IMR-90 (cell line): Measurements from ENCODE around the gene SENP2. TPM values are rescaled to one million over a fixed set of nuclear protein-coding genes. Genes with fewer than 3 reads are reported as not detected.

Source experiments
- ATAC-seq: fragments of 200-7000 bp; cut with Tn5 transposase; 2 replicates; pipeline ENCODE4 v1.9.1; 2020; ENCODE audit warnings: low read depth, mild to moderate bottlenecking, moderate library complexity
- BruUV-seq: library from RNA; stranded (reverse); fragments of 400-500 nt; replicated peaks from 2 replicates; lab custom pipeline; 2021; lab: Mats Ljungman, UMichigan
- CTCF ChIA-PET: fragments of 300-600 bp; formaldehyde crosslinking; extraction: SDS; loops from one replicate; lab custom pipeline; 2021; ENCODE audit warnings: antibody characterized with exemption; lab: Yijun Ruan, JAX
- POLR2A ChIA-PET: fragments of 300-600 bp; sonication (Branson Sonifier 250); formaldehyde crosslinking; loops from one replicate; lab custom pipeline; 2022; ENCODE audit warnings: antibody characterized with exemption; ENCODE audit not compliant: unreplicated experiment; lab: Charles Lee
- DNase-seq: peaks from one replicate; pipeline ENCODE4 v3.0.0; 2013
- H2AFZ ChIP-seq: replicated peaks from 2 replicates; pipeline ENCODE3; 2013; ENCODE audit warnings: low read length, mild to moderate bottlenecking; ENCODE audit not compliant: poor library complexity
- H2AK5ac ChIP-seq: 2 replicates; pipeline ENCODE4 v1.6.1; 2013; ENCODE audit warnings: low read depth, low read length, inconsistent platforms
- H2AK9ac ChIP-seq: replicated peaks from 2 replicates; pipeline ENCODE3; 2013; ENCODE audit warnings: mild to moderate bottlenecking, low read depth, low read length, moderate library complexity; ENCODE audit not compliant: poor library complexity
- H2BK120ac ChIP-seq: 2 replicates; pipeline ENCODE4 v1.6.1; 2013; ENCODE audit warnings: low read depth, low read length, inconsistent platforms
- H2BK15ac ChIP-seq: 3 replicates; pipeline ENCODE4 v1.6.1; 2013; ENCODE audit warnings: low read depth, low read length, inconsistent platforms
- H2BK20ac ChIP-seq: 2 replicates; pipeline ENCODE4 v1.6.1; 2013; ENCODE audit warnings: low read depth, mild to moderate bottlenecking, inconsistent platforms, low read length, moderate library complexity
- H2BK5ac ChIP-seq: 2 replicates; pipeline ENCODE4 v1.6.1; 2013; ENCODE audit warnings: mild to moderate bottlenecking, low read depth, low read length, inconsistent platforms; ENCODE audit not compliant: poor library complexity, severe bottlenecking
- H3K14ac ChIP-seq: replicated peaks from 2 replicates; pipeline ENCODE4 v1.6.1; 2013; ENCODE audit warnings: low read depth, low read length, inconsistent platforms
- H3K18ac ChIP-seq: 2 replicates; pipeline ENCODE4 v1.6.1; 2013; ENCODE audit warnings: low read depth, low read length, control low read depth
- H3K23ac ChIP-seq: 2 replicates; pipeline ENCODE4 v1.6.1; 2013; ENCODE audit warnings: low read depth, low read length, inconsistent platforms
- H3K27ac ChIP-seq: 2 replicates; pipeline ENCODE4 v1.5.1; 2013; ENCODE audit warnings: mild to moderate bottlenecking, control low read depth, low read length; ENCODE audit not compliant: insufficient read depth
- H3K27me3 ChIP-seq: 2 replicates; pipeline ENCODE4 v1.6.1; 2013; ENCODE audit warnings: low read length; ENCODE audit not compliant: control insufficient read depth, insufficient read depth
- H3K36me3 ChIP-seq: 2 replicates; pipeline ENCODE4 v1.6.1; 2013; ENCODE audit warnings: low read length, mixed read lengths; ENCODE audit not compliant: control insufficient read depth, insufficient read depth
- H3K4ac ChIP-seq: 2 replicates; pipeline ENCODE4 v1.6.1; 2013; ENCODE audit warnings: low read depth, low read length, inconsistent platforms
- H3K4me1 ChIP-seq: 2 replicates; pipeline ENCODE4 v1.6.1; 2013; ENCODE audit warnings: low read length, mixed read lengths; ENCODE audit not compliant: control insufficient read depth, insufficient read depth
- H3K4me2 ChIP-seq: 2 replicates; pipeline ENCODE4 v1.6.1; 2013; ENCODE audit warnings: low read depth, mild to moderate bottlenecking, control low read depth, low read length, moderate library complexity
- H3K4me3 ChIP-seq: 2 replicates; pipeline ENCODE4 v1.5.1; 2013; ENCODE audit warnings: low read depth, mild to moderate bottlenecking, control low read depth, low read length, moderate library complexity; ENCODE audit not compliant: insufficient read depth
- H3K56ac ChIP-seq: 2 replicates; pipeline ENCODE4 v1.6.1; 2013; ENCODE audit warnings: low read length, inconsistent platforms; ENCODE audit not compliant: insufficient read depth; ENCODE audit errors: extremely low read depth
- H3K79me1 ChIP-seq, 2 experiments: 2 replicates each; pipeline ENCODE4 v1.6.1; 2013; ENCODE audit warnings: low read length in 2 of 2, inconsistent platforms in 1 of 2, low read depth in 1 of 2
- H3K9ac ChIP-seq: 2 replicates; pipeline ENCODE4 v1.6.1; 2013; ENCODE audit warnings: low read depth, low read length, control low read depth
- H3K9me1 ChIP-seq: 2 replicates; pipeline ENCODE4 v1.6.1; 2013; ENCODE audit warnings: low read length, inconsistent platforms; ENCODE audit not compliant: insufficient read depth
- H3K9me3 ChIP-seq: 2 replicates; pipeline ENCODE4 v1.6.1; 2013; ENCODE audit warnings: low read length; ENCODE audit not compliant: control insufficient read depth, insufficient read depth
- H4K20me1 ChIP-seq: 2 replicates; pipeline ENCODE4 v1.6.1; 2013; ENCODE audit warnings: low read length, inconsistent platforms; ENCODE audit not compliant: insufficient read depth
- H4K5ac ChIP-seq: 2 replicates; pipeline ENCODE4 v1.6.1; 2013; ENCODE audit warnings: mild to moderate bottlenecking, low read depth, low read length, control low read depth
- H4K8ac ChIP-seq, 2 experiments: 2 replicates each; pipeline ENCODE4 v1.6.1; 2013; ENCODE audit warnings: low read depth in 2 of 2, low read length in 2 of 2, control low read depth in 1 of 2, inconsistent platforms in 1 of 2
- H4K91ac ChIP-seq: 2 replicates; pipeline ENCODE4 v1.6.1; 2013; ENCODE audit warnings: low read depth, low read length, inconsistent platforms; ENCODE audit not compliant: insufficient read depth
- BHLHE40 ChIP-seq: fragments of 150-350 bp; IDR thresholded peaks from 2 replicates; pipeline ENCODE4 v1.6.1; 2016; ENCODE audit warnings: mild to moderate bottlenecking, low read depth, low read length
- CEBPB ChIP-seq: IDR thresholded peaks from 2 replicates; pipeline ENCODE4 v1.6.1; 2012; ENCODE audit warnings: low read depth, low read length, improper control_type of control experiment
- CTCF ChIP-seq: conservative IDR thresholded peaks from 2 replicates; pipeline ENCODE4 v1.5.1; 2012; ENCODE audit warnings: mild to moderate bottlenecking, low read depth, low read length, improper control_type of control experiment
- ELK1 ChIP-seq: fragments of 150-350 bp; IDR thresholded peaks from 2 replicates; pipeline ENCODE4 v1.6.1; 2016; ENCODE audit warnings: low read depth, mild to moderate bottlenecking, low read length, moderate library complexity, borderline replicate concordance
- MAFK ChIP-seq: IDR thresholded peaks from 2 replicates; pipeline ENCODE4 v1.6.1; 2012; ENCODE audit warnings: low read depth, low read length, improper control_type of control experiment
- MXI1 ChIP-seq: IDR thresholded peaks from 2 replicates; pipeline ENCODE4 v1.6.1; 2012; ENCODE audit warnings: low read depth, mild to moderate bottlenecking, low read length, moderate library complexity, borderline replicate concordance
- NFE2L2 ChIP-seq: fragments of 150-350 bp; IDR thresholded peaks from 2 replicates; pipeline ENCODE4 v1.6.1; 2016; ENCODE audit warnings: low read depth, mild to moderate bottlenecking, low read length
- POLR2A ChIP-seq: IDR thresholded peaks from 2 replicates; pipeline ENCODE4 v1.6.1; 2012; ENCODE audit warnings: mild to moderate bottlenecking, low read depth, low read length
- RAD21 ChIP-seq: IDR thresholded peaks from 2 replicates; pipeline ENCODE4 v1.6.1; 2012; ENCODE audit warnings: low read length, improper control_type of control experiment
- RCOR1 ChIP-seq: IDR thresholded peaks from 2 replicates; pipeline ENCODE4 v1.6.1; 2012; ENCODE audit warnings: mild to moderate bottlenecking, low read length, improper control_type of control experiment; ENCODE audit not compliant: insufficient replicate concordance
- RFX5 ChIP-seq: IDR thresholded peaks from 2 replicates; pipeline ENCODE4 v1.8.0; 2012; ENCODE audit warnings: low read depth, mild to moderate bottlenecking, low read length, moderate library complexity
- WGBS, 2 experiments: methylation state at CpG; one replicate each; pipeline versions ENCODE4 v1.1.5 to v1.1.7; 2013; ENCODE audit warnings: missing lambda C conversion rate in 2 of 2; ENCODE audit not compliant: insufficient read length in 1 of 2; ENCODE audit errors: extremely low coverage in 2 of 2; 5-methylcytosine and 5-hydroxymethylcytosine counted together
- dilution Hi-C: fragments of 300-500 bp; cut with HindIII; formaldehyde crosslinking; loops from one replicate; pipeline ENCODE4 v1.14.3; 2018; ENCODE audit warnings: low sequenced_read_pairs; ENCODE audit not compliant: unreplicated experiment
- in situ Hi-C: fragments of 300-500 bp; cut with MboI; formaldehyde crosslinking; loops from 3 replicates; pipeline ENCODE4 v1.14.3; 2019; ENCODE audit warnings: low sequenced_read_pairs, inconsistent platforms, mixed read lengths
- intact Hi-C: fragments of 100-400 bp; cut with micrococcal nuclease; formaldehyde crosslinking; loops from 2 replicates; pipeline ENCODE4 v1.10.0; 2022
- polyA plus RNA-seq, 3 experiments: library from polyadenylated mRNA; depleted of rRNA; stranded (reverse); fragments of >200 nt; gene quantifications; 2 replicates each; pipeline ENCODE4 v1.2.3, GENCODE V29; 2012; ENCODE audit warnings: low replicate concordance in 1 of 3
- total RNA-seq: library from RNA; depleted of rRNA; stranded (reverse); fragments of >200 nt; gene quantifications from 2 replicates; pipeline ENCODE4 v1.2.3, GENCODE V29; 2012

The SENP2 gene
- total and polyA plus RNA-seq, 2 of the 4 experiments (the other 2 are of a cell fraction) = 9.4 to 15.2 TPM

GRCh38 chr3:185623939-185624665, 38.0 kb downstream of the SENP2 start (continued):
- no peak for TF ChIP-seq CTCF

- Histone ChIP-seq H2BK20ac (no peak overlapping the region), H3K27me3 (no peaks in the 10 kb centered on the region), H3K9ac (no peak overlapping the region), H3K4me3 (no peak overlapping the region), H4K91ac (no peak overlapping the region), H2AK5ac (no peak overlapping the region), H2AFZ (no peak overlapping the region), H4K8ac (no peak overlapping the region), H3K18ac (no peak overlapping the region), H2AK9ac (no peak overlapping the region), H2BK120ac (no peak overlapping the region), H2BK15ac (no peak overlapping the region), H3K36me3 (peaks cover 9% of the 10 kb centered on the region), H3K4me1 (peaks cover 6% of the 10 kb centered on the region), H3K4ac (no peak overlapping the region), H3K9me1 (no peaks in the 10 kb centered on the region), H4K20me1 (no peaks in the 10 kb centered on the region), H3K27ac (no peak overlapping the region), H3K14ac (no peak overlapping the region), H3K56ac (no peak overlapping the region), H3K79me1 (no peaks in the 10 kb centered on the region; a peak in 1 of 4 replicates), H4K5ac (no peak overlapping the region), H2BK5ac (no peak overlapping the region), H3K9me3 (no peaks in the 10 kb centered on the region), H3K4me2 (no peak overlapping the region), H3K23ac (no peak overlapping the region)
- CTCF ChIA-PET = interaction anchor here (1.6 kb wide), 1 partner anchor 13 kb away, joined by 4 read pairs; no protein-coding TSS in a partner anchor
- in situ Hi-C loops = no loop called here
- POLR2A ChIA-PET = no interaction called here
- no CpG with 5 or more reads among the region's 1 CpG for WGBS, 2 experiments
- BruUV-seq = no TSS peak
- DNase-seq = no peak
- no peak for ATAC-seq
- dilution Hi-C loops = no loop called here
- intact Hi-C loops = no loop called here
- no peak for TF ChIP-seq CTCF
- TF ChIP-seq NFE2L2 = no peak
- no peak for TF ChIP-seq ELK1
- TF ChIP-seq BHLHE40 = no peak
- TF ChIP-seq POLR2A = no peak
- TF ChIP-seq RCOR1 = no peak
- TF ChIP-seq CEBPB = no peak
- TF ChIP-seq RAD21 = no peak
- TF ChIP-seq MAFK = no peak
- TF ChIP-seq MXI1 = no peak
- TF ChIP-seq RFX5 = no peak
These were observed 39.7 kb downstream of the SENP2 start for GRCh38 chr3:185625784-185626183.
